ENCODE results near the gene EDA. TPM values are rescaled to one million over a fixed set of nuclear protein-coding genes. Genes with fewer than 3 reads are reported as not detected.
"Not testable (repeated sequence)": the region's sequence is repeated elsewhere in the genome, so short reads cannot be mapped to it uniquely, and the experiment has no call there.

EDA gene
- polyA plus RNA-seq, 6 donors from 2014 or later: not detected

DNA sequence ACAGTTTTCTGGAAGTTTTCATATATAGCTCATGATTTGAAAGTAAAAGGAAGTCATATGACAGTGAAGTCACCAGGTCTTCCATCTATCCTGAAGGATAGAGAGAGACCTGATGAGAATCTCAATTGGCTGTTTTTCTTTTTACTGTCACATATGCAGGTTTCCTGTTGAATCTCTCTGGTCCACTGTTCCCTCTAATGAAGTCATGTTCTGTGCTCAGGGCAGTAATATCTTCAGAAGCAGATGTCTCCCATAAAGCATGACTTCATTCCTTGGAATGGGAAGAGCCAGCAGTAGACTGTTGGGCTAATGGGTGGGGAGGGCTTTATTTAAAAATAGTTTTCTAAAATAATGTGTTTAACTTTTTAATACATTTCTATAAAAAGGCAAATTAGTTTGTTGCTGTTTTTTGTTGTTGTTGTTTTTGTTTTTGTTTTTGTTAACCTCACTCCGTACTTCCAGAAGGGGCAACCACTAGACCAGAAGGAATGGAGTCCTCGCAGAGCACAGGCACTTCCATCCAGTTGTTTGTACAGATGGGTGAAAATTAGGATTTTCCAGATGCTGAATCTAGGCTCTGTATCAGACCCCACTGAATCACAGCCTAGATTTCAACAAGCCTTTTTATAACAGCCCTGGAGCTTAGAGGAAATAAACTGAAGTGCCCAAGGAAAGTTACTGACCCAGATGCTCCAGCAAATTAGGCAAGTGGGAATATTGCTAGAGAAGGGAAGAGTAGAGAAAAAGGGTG is 379.6 kb downstream of the EDA start:
- DNase-seq: no peak
- Mint-ChIP-seq H3K4me3 (no peak overlapping the region), H3K9me3 (peaks cover 0 to 14% (median 4%) of the 10 kb centered on the region in 7 donors), H3K36me3 (no peaks in the 10 kb centered on the region), H3K27me3 (peaks cover 0 to 15% (median 0%) of the 10 kb centered on the region in 3 donors), H3K27ac (no peak overlapping the region), H3K4me1 (no peaks in the 10 kb centered on the region)
- no peak for ATAC-seq (ENCODE audit: low read depth in 2 of 2)

DNA sequence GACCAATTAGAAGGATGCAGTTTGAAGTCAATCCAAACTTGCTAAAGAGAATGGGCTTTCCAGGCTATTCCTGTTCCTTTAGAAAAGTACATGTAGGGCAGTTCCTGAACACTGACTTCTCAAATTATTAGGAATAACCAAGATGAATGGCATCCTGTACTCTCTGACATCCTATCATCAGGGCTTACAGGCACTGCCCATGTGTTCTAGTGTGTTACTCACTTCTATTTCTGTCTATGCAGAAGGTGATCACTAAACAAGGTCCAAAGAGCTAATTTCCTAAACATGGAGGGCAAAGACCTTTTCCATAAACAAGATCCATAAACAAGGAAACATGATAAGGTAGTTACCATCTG is 380.2 kb downstream of the EDA start:
- Mint-ChIP-seq H3K4me1 (no peaks in the 10 kb centered on the region), H3K36me3 (no peaks in the 10 kb centered on the region), H3K4me3 (no peak overlapping the region), H3K27ac (no peak overlapping the region), H3K27me3 (peaks cover 0 to 15% (median 0%) of the 10 kb centered on the region in 3 donors), H3K9me3 (peaks cover 0 to 14% (median 4%) of the 10 kb centered on the region in 7 donors)
- ATAC-seq (ENCODE audit: low read depth in 2 of 2) (no peak), DNase-seq (no peak)

DNA sequence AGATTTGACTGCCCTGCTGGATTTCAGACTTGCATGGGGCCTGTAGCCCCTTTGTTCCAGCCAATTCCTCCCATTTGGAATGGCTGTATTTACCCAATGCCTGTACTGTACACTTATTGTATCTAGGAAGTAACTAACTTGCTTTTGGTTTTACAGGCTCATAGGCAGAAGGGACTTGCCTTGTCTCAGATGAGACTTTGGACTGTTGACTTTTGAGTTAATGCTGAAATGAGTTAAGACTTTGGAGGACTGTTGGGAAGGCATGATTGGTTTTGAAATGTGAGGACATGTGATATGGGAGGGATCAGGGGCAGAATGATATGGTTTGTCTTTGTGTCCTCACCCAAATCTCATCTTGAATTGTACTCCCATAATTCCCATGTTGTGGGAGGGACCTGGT is 382.4 kb downstream of the EDA start:
- not testable (repeated sequence) for ATAC-seq (ENCODE audit: low read depth in 2 of 2); H3K4me1 Mint-ChIP-seq; H3K27me3 Mint-ChIP-seq; H3K36me3 Mint-ChIP-seq; DNase-seq; H3K27ac Mint-ChIP-seq; H3K4me3 Mint-ChIP-seq
- H3K9me3 Mint-ChIP-seq: peaks cover 0 to 14% (median 4%) of the 10 kb centered on the region in 7 donors

DNA sequence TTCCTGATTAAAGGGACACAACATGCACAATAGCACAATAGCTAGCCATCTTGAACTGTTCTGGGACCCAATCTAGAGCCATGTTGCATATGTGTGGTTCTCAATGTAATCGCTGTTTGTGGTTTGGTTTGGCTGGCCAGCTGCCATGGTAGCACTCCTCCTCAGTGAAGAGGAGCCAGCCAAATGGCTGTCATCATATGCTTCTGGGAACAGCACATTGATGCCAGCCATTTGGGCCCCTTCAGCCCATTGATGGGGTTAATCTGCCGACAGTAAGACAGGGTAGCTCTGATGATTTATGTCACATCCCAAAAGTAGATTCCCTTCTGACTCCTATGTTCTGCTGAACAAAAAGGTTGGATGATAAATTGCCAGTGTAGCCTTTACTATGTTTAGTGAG is 385.4 kb downstream of the EDA start:
- no peak overlapping the region for H3K27ac Mint-ChIP-seq
- no peaks in the 10 kb centered on the region for H3K4me1 Mint-ChIP-seq
- no peak overlapping the region for H3K4me3 Mint-ChIP-seq
- no peaks in the 10 kb centered on the region for H3K36me3 Mint-ChIP-seq
- no peak for DNase-seq
- H3K27me3 Mint-ChIP-seq: no peaks in the 10 kb centered on the region
- peaks cover 0 to 14% (median 5%) of the 10 kb centered on the region in 7 donors for H3K9me3 Mint-ChIP-seq
- ATAC-seq (ENCODE audit: low read depth in 2 of 2): no peak

DNA sequence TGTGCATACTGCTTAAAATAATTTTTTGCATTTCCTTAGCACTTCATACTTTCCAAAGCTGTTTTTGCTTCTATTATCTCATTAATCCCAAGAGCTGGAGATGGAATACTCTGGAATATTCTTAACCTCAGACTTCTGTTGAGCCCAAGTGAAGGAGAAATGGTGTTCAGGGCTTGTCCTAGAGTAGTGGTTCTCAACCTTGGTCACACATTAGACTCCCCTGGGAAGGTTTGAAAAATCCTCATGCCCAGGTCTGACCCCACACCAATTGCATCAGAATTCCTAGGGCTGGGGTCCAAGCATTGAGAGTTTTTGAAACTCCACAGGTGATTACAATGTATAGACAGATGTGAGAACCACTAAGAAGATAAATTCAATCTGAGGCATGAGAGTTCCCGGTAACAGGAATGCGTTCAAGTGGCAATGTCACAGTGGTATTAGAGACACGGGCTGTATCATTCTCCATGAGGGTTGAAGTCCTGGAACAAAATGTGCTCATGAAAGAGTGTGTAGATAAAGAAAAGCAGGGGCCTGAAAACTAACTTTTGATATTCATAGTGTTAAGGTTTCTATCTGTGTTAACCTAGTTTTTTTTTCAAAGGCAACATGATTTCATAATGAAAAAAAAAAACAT is 385.9 kb downstream of the EDA start:
- no peaks in the 10 kb centered on the region for H3K27me3 Mint-ChIP-seq

DNA sequence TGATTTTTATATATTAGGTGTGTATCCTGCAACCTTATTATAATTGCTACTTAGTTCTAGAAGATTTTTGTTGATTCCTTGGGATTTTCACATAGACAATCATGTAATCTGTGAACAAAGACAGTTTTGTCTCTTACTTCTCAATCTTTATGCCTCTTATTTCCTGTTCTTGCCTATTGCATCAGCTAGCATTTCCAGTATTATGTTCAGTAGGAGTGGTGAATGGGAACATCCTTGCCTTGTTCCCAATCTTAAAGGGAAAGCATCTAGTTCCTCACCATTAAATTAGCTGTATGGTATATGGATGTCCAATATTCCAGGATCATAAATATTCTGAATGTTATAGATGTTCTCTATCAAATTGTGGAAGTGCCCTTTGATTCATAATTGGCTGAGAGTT is 392.0 kb downstream of the EDA start:
- Mint-ChIP-seq H3K27ac (no peak overlapping the region), H3K4me3 (no peak overlapping the region)

More for the DNA sequence above, 385.9 kb downstream of the EDA start:
- Mint-ChIP-seq H3K4me1 (no peaks in the 10 kb centered on the region), H3K27ac (no peak overlapping the region), H3K36me3 (no peaks in the 10 kb centered on the region), H3K4me3 (no peak overlapping the region), H3K9me3 (peaks cover 0 to 12% (median 3%) of the 10 kb centered on the region in 7 donors)
- DNase-seq: no peak
- no peak for ATAC-seq (ENCODE audit: low read depth in 2 of 2)

DNA sequence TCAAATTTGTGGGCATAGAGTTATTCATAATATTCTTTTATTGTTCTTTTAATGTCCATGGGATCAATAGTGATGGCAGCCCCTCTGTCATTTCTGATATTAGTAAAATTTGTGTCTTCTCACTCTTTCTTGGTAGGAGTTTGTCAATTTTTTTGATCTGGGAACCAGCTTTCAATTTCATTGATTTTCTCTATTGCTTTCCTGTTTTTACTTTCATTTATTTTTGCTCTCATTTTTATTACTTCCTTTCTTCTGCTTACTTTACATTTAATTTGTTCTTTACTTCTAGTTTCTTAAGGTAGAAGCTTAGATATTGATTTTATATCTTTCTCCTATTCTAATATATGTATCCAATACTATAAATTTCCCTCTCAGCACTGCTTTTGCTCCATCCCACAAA is 393.1 kb downstream of the EDA start:
- H3K4me3 Mint-ChIP-seq: no peak overlapping the region
- DNase-seq (no peak), ATAC-seq (ENCODE audit: low read depth in 2 of 2) (no peak)
- peaks cover 0 to 12% (median 0%) of the 10 kb centered on the region in 3 donors for H3K27me3 Mint-ChIP-seq
- no peaks in the 10 kb centered on the region for H3K36me3 Mint-ChIP-seq
- no peak overlapping the region for H3K27ac Mint-ChIP-seq
- no peaks in the 10 kb centered on the region for H3K4me1 Mint-ChIP-seq
- peaks cover 0 to 6% (median 0%) of the 10 kb centered on the region in 7 donors for H3K9me3 Mint-ChIP-seq

More for the DNA sequence above, 392.0 kb downstream of the EDA start:
- Mint-ChIP-seq H3K4me1 (no peaks in the 10 kb centered on the region), H3K27me3 (peaks cover 0 to 12% (median 0%) of the 10 kb centered on the region in 3 donors), H3K9me3 (peaks cover 0 to 6% (median 0%) of the 10 kb centered on the region in 7 donors), H3K36me3 (no peaks in the 10 kb centered on the region)
- DNase-seq (no peak), ATAC-seq (ENCODE audit: low read depth in 2 of 2) (no peak)

DNA sequence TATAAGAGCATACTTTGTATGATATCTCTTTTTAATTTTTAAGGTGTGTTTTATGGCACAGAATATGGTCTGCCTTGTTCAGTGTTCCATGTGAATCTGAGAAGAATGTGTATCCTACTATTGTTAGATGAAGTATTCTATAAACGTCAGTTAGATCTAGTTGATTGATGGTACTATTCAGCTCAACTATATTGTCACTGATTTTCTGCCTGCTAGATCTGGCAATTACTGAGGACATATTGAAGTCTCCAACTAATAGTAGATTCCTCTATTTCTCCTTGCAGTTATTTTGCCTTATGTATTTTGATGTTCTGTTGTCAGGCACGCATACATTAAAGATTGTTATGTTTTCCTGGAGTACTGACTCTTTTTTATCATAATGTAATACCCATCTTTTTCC is 394.1 kb downstream of the EDA start:
- Mint-ChIP-seq H3K27me3 (peaks cover 0 to 12% (median 0%) of the 10 kb centered on the region in 3 donors), H3K4me1 (no peaks in the 10 kb centered on the region), H3K27ac (no peak overlapping the region), H3K9me3 (peaks cover 0 to 6% (median 0%) of the 10 kb centered on the region in 7 donors), H3K4me3 (no peak overlapping the region), H3K36me3 (no peaks in the 10 kb centered on the region)
- ATAC-seq (ENCODE audit: low read depth in 2 of 2) (no peak), DNase-seq (no peak)

DNA sequence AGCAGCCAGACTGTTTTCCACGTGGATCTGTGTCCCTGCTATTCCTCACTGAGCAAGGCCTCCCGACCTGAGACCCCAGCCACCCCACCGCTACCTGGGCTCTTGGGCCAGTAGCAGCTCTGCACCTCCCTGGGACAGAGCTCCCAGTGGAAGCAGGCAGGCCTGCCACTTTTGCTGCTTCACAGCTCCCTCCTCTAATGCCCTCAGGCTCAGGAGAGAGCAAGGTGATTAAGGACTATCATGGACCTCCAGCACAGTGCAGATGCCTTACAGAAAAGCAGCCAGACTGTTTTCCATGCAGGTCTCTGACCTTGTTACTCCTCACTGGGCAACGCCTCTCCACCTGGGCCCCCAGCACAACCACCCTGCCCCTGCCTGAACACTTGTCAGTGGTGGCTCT is 396.8 kb downstream of the EDA start:
- peaks cover 0 to 3% (median 2%) of the 10 kb centered on the region in 7 donors for H3K9me3 Mint-ChIP-seq
- no peak overlapping the region for H3K4me3 Mint-ChIP-seq
- DNase-seq: no peak
- no peak for ATAC-seq (ENCODE audit: low read depth in 2 of 2)
- peaks cover 0 to 12% (median 8%) of the 10 kb centered on the region in 3 donors for H3K27me3 Mint-ChIP-seq
- no peaks in the 10 kb centered on the region for H3K36me3 Mint-ChIP-seq
- H3K27ac Mint-ChIP-seq: no peak overlapping the region
- H3K4me1 Mint-ChIP-seq: no peaks in the 10 kb centered on the region

DNA sequence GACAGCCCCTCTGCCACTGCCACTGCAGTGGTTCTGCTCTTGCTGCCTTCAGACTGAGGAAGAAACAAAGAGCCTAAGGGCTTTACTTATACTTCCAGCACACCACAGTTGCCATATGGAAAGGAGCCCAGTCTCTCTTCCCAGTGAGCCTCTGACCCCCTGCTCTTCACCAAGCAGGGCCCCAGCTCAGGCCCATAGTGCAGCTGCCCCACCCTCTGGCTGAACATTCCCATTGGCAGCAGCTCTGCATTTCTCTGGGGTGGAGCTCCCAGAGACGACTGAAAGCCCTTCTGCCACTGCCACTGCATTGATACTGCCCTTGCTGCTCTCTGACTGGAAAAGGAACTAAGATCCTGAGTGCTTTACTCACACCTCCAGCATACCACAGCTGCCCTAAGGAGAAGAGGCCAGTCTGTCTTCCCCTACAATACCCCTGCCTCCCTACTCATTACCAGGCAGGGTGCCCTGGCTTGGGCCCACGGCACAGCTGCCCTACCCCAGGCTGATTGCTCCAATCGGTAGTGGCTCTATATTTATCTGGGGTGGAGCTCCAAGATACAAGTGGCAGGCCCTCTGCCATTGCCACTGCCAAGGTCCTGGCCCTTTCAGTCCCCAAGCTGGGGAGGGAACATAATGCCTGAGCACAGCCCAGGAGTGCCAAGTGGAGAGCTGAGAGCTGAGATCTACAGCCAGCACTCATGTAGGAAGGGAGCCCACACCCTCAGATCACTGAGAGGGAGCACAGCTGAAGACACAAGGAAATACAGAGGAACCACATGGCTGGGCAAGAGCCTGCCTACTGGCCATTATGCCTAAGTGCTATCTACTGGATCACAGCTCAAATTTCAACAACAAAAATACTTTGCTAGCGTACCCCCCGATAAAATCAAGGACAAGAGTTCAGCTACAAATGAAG is 397.8 kb downstream of the EDA start:
- DNase-seq (no peak), ATAC-seq (ENCODE audit: low read depth in 2 of 2) (no peak)
- H3K4me3 Mint-ChIP-seq: no peak overlapping the region
- H3K27me3 Mint-ChIP-seq: peaks cover 0 to 12% (median 8%) of the 10 kb centered on the region in 3 donors
- H3K9me3 Mint-ChIP-seq: peaks cover 0 to 4% (median 2%) of the 10 kb centered on the region in 7 donors
- H3K27ac Mint-ChIP-seq: no peak overlapping the region
- H3K4me1 Mint-ChIP-seq: no peaks in the 10 kb centered on the region
- no peaks in the 10 kb centered on the region for H3K36me3 Mint-ChIP-seq

DNA sequence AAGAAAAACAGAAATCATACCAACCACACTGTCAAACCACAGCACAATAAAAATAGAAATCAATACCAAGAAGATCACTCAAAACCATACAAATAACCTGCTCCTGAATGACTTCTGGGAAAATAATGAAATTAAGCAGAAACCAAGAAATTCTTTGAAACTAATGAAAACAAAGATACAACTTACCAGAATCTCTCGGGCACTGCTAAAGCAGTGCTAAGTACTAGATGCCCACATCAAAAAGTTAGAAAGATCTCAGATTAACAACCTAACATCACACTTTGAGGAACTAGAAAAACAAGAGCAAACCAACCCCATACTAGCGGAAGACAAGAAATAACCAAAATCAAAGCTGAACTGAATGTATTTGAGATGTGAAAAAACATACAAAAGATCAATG is 400.6 kb downstream of the EDA start:
- H3K27ac Mint-ChIP-seq: peak overlapping the region in 1 of 6 donors; percentile 71
- no peak overlapping the region for H3K4me3 Mint-ChIP-seq
- H3K36me3 Mint-ChIP-seq: no peaks in the 10 kb centered on the region
- H3K9me3 Mint-ChIP-seq: peaks cover 0 to 4% (median 2%) of the 10 kb centered on the region in 7 donors
- DNase-seq: no peak
- ATAC-seq (ENCODE audit: low read depth in 2 of 2): no peak
- no peaks in the 10 kb centered on the region for H3K4me1 Mint-ChIP-seq
- H3K27me3 Mint-ChIP-seq: peaks cover 0 to 8% (median 8%) of the 10 kb centered on the region in 3 donors

DNA sequence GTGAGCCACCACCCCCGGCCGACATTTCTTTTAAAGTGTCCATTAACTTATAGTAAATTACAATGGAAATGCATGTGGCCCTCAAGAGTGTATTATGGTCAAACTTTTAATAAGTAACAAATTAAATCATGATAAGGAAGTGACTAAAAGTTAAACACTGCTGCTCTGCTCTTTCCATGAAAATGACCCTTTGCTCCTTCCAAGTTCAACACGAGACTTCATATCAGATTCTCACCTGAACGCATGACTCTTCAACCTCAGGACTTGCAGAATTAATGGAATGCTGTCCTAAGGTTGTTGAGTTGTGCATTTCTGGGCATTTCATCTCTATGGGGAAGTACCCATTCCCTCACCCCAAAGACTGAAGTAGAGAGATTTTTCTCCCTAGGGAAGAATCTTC is 406.7 kb downstream of the EDA start:
- no peak for ATAC-seq (ENCODE audit: low read depth in 2 of 2)
- H3K9me3 Mint-ChIP-seq: peaks cover 0 to 3% (median 0%) of the 10 kb centered on the region in 7 donors
- peaks cover 0 to 20% (median 6%) of the 10 kb centered on the region in 3 donors for H3K27me3 Mint-ChIP-seq

DNA sequence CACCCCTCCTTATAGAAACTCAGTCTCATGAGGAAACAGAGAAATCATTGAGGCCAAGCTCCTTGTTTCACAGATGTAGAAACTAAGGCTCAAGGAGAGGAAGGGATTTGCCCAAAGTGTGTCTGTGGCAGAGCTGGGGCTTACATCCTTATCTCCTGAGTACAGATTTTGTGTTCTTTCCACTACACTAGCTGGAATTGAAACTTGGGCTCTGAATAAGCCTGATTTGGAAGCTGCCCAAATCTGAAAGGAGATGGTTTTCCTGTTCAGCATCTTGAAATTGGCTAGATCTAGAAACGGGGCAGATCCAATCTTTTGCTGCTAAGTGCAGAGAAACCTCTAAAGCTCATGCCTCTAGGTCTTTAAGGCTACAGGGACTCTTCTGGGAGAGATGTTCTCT is 409.6 kb downstream of the EDA start:
- ATAC-seq (ENCODE audit: low read depth in 2 of 2) (no peak), DNase-seq (no peak)
- H3K4me1 Mint-ChIP-seq: no peaks in the 10 kb centered on the region
- H3K36me3 Mint-ChIP-seq: no peaks in the 10 kb centered on the region
- peaks cover 0 to 29% (median 6%) of the 10 kb centered on the region in 3 donors for H3K27me3 Mint-ChIP-seq
- no peak overlapping the region for H3K27ac Mint-ChIP-seq
- no peak overlapping the region for H3K4me3 Mint-ChIP-seq
- H3K9me3 Mint-ChIP-seq: no peaks in the 10 kb centered on the region

More for the DNA sequence above, 406.7 kb downstream of the EDA start:
- no peak overlapping the region for H3K4me3 Mint-ChIP-seq
- no peak overlapping the region for H3K27ac Mint-ChIP-seq
- no peaks in the 10 kb centered on the region for H3K36me3 Mint-ChIP-seq
- no peak for DNase-seq
- H3K4me1 Mint-ChIP-seq: no peaks in the 10 kb centered on the region
